Measurements from ENCODE around the gene NEDD4L.

- TF ChIP-seq CTCF (IDR thresholded peaks at IDR 0.05) (no peak), USF2 (IDR thresholded peaks at IDR 0.05; ENCODE audit: borderline replicate concordance, low read depth, low read length) (no peak), REST (IDR thresholded peaks at IDR 0.05; ENCODE audit: low read depth, low read length) (no peak), GATA2 (CRISPR knock-in tag; IDR thresholded peaks at IDR 0.05) (no peak), POLR2AphosphoS5 (IDR thresholded peaks at IDR 0.05; ENCODE audit: low read depth, low read length) (no peak), FOXM1 (IDR thresholded peaks at IDR 0.05; ENCODE audit: low read depth) (no peak), SMC3 (IDR thresholded peaks at IDR 0.05; ENCODE audit: low read depth, low read length) (no peak), MAX (IDR thresholded peaks at IDR 0.05; ENCODE audit: low read depth) (no peak), ELF1 (IDR thresholded peaks at IDR 0.05) (no peak), JUND (IDR thresholded peaks at IDR 0.05) (no peak), ZBTB33 (IDR thresholded peaks at IDR 0.05; ENCODE audit: borderline replicate concordance, low read depth) (no peak), EP300 (IDR thresholded peaks at IDR 0.05; ENCODE audit: borderline replicate concordance in 1 of 2, low read depth in 1 of 2, low read length in 1 of 2) (no peak)
Measured at GRCh38 chr18:58256316-58257080, 212.5 kb downstream of the NEDD4L start.

Measured in SK-N-SH (cell line).